HCT116 (cell line): Measurements from ENCODE around the gene CMPK2. TPM values are rescaled to one million over a fixed set of nuclear protein-coding genes. Genes with fewer than 3 reads are reported as not detected.

Experiments
- ATAC-seq: fragments of 200-7000 bp; cut with Tn5 transposase; 2 replicates; pipeline ENCODE4 v1.9.1; 2020; ENCODE audit warnings: mild to moderate bottlenecking, moderate library complexity
- BruUV-seq: library from RNA; stranded (reverse); fragments of 400-500 nt; replicated peaks from 2 replicates; lab custom pipeline; 2021; lab: Mats Ljungman, UMichigan
- CTCF ChIA-PET: fragments of 300-600 bp; sonication (Branson Sonifier 250); formaldehyde crosslinking; loops from one replicate; lab custom pipeline; 2021; ENCODE audit warnings: antibody characterized with exemption; lab: Charles Lee
- POLR2A ChIA-PET: fragments of 300-600, 350-600 bp; sonication (Branson Sonifier 250); formaldehyde crosslinking; loops from one replicate; lab custom pipeline; 2021; ENCODE audit warnings: antibody characterized with exemption; lab: Charles Lee
- RAD21 ChIA-PET, 2 experiments: fragments of 300-600 bp; sonication (Branson Sonifier 250); formaldehyde crosslinking; loops; one replicate each; lab custom pipeline; 2023; ENCODE audit warnings: low total read pairs in 2 of 2; ENCODE audit not compliant: uncharacterized antibody in 2 of 2, unreplicated experiment in 2 of 2, low non-redundant PET in 1 of 2; lab: Charles Lee
- DNase-seq: peaks from one replicate; pipeline ENCODE4 v3.0.0-alpha.2; 2010; ENCODE audit warnings: low read depth, low spot score
- H2AFZ ChIP-seq: fragments of 200-600 bp; shearing (Covaris generic), sonication (generic); 2 replicates; pipeline ENCODE4 v1.6.1; 2017; ENCODE audit warnings: low read depth, mixed run types, mixed read lengths, antibody characterized with exemption, low read length; ENCODE audit not compliant: poor library complexity, severe bottlenecking
- H3K27ac ChIP-seq: 2 replicates; pipeline ENCODE4 v1.5.1; 2012; ENCODE audit warnings: low read depth, low read length
- H3K27me3 ChIP-seq: fragments of 200-600 bp; sonication (generic); 2 replicates; pipeline ENCODE4 v1.6.1; 2016; ENCODE audit warnings: mixed run types, low read length, mixed read lengths; ENCODE audit not compliant: insufficient read depth
- H3K36me3 ChIP-seq, 2 experiments: fragments of 200-500 bp in 1 of 2; fragments of 200-600 bp in 1 of 2; sonication (Bioruptor generic) in 1 of 2; sonication (generic) in 1 of 2; 2 replicates each; pipeline versions ENCODE4 v1.5.1 to v1.6.1; 2014 to 2016; ENCODE audit warnings: low read length in 2 of 2, inconsistent platforms in 1 of 2, mixed read lengths in 1 of 2, mixed run types in 1 of 2; ENCODE audit not compliant: insufficient read depth in 2 of 2, control insufficient read depth in 1 of 2
- H3K4me1 ChIP-seq, 2 experiments: fragments of 200-600 bp in 1 of 2; sonication (generic) in 1 of 2; 2 replicates each; pipeline versions ENCODE4 v1.5.1 to v1.6.1; 2012 to 2017; ENCODE audit warnings: low read length in 2 of 2, inconsistent platforms in 1 of 2, mild to moderate bottlenecking in 1 of 2, mixed read lengths in 1 of 2, mixed run types in 1 of 2, moderate library complexity in 1 of 2; ENCODE audit not compliant: insufficient read depth in 2 of 2, control insufficient read depth in 1 of 2
- H3K4me2 ChIP-seq: fragments of 200-600 bp; sonication (generic); 2 replicates; pipeline ENCODE4 v1.6.1; 2017; ENCODE audit warnings: mixed run types, low read length, mixed read lengths
- H3K4me3 ChIP-seq, 2 experiments: fragments of 200-600 bp in 1 of 2; sonication (generic) in 1 of 2; replicated peaks in 1 of 2; 2 replicates each; pipeline ENCODE4 v1.5.1; 2011 to 2016; ENCODE audit warnings: low read length in 2 of 2, control low read depth in 1 of 2, low read depth in 1 of 2, mild to moderate bottlenecking in 1 of 2, mixed read lengths in 1 of 2, mixed run types in 1 of 2
- H3K79me2 ChIP-seq: fragments of 200-600 bp; sonication (generic); 2 replicates; pipeline ENCODE4 v1.6.1; 2017; ENCODE audit warnings: mild to moderate bottlenecking, mixed run types, low read length, moderate library complexity, mixed read lengths; ENCODE audit not compliant: insufficient read depth
- H3K9ac ChIP-seq: fragments of 200-600 bp; sonication (generic); 2 replicates; pipeline ENCODE4 v1.6.1; 2016; ENCODE audit warnings: low read length, mixed read lengths
- H3K9me2 ChIP-seq: fragments of 200-600 bp; sonication (generic), shearing (Covaris generic); 2 replicates; pipeline ENCODE4 v1.6.1; 2017; ENCODE audit warnings: mixed run types, mild to moderate bottlenecking, moderate library complexity; ENCODE audit not compliant: insufficient read depth
- H3K9me3 ChIP-seq, 2 experiments: fragments of 200-500 bp in 1 of 2; fragments of 200-600 bp in 1 of 2; sonication (Bioruptor generic) in 1 of 2; sonication (generic) in 1 of 2; 2 replicates each; pipeline ENCODE4 v1.6.1; 2014 to 2017; ENCODE audit warnings: low read length in 2 of 2, mixed read lengths in 2 of 2, inconsistent platforms in 1 of 2, low read depth in 1 of 2, mild to moderate bottlenecking in 1 of 2, mixed run types in 1 of 2, moderate library complexity in 1 of 2; ENCODE audit not compliant: control insufficient read depth in 1 of 2, insufficient read depth in 1 of 2
- H4K20me1 ChIP-seq: fragments of 200-600 bp; sonication (generic), shearing (Covaris generic); 2 replicates; pipeline ENCODE4 v1.6.1; 2017; ENCODE audit warnings: mixed run types, mild to moderate bottlenecking, moderate library complexity; ENCODE audit not compliant: insufficient read depth
- CEBPB ChIP-seq: IDR thresholded peaks from 2 replicates; pipeline ENCODE4 v1.6.1; 2012; ENCODE audit warnings: low read depth
- EZH2 ChIP-seq: fragments of 200-600 bp; sonication (generic); IDR thresholded peaks from 2 replicates; pipeline ENCODE4 v1.6.1; 2017; ENCODE audit warnings: antibody characterized with exemption, mixed run types
- EZH2phosphoT487 ChIP-seq: fragments of 200-600 bp; IDR thresholded peaks from 2 replicates; pipeline ENCODE4 v1.6.1; 2018; ENCODE audit warnings: antibody characterized with exemption, borderline replicate concordance
- FOSL1 ChIP-seq: IDR thresholded peaks from 2 replicates; pipeline ENCODE4 v1.6.1; 2012; ENCODE audit warnings: low read depth
- JUND ChIP-seq: IDR thresholded peaks from 2 replicates; pipeline ENCODE4 v1.6.1; 2012
- POLR2A ChIP-seq: IDR thresholded peaks from 2 replicates; pipeline ENCODE4 v1.7.0; 2011; ENCODE audit warnings: borderline replicate concordance; ENCODE audit not compliant: insufficient read depth, insufficient read length; ENCODE audit errors: extremely low read depth
- POLR2AphosphoS5 ChIP-seq: IDR thresholded peaks from 2 replicates; pipeline ENCODE4 v1.6.1; 2011; ENCODE audit warnings: mild to moderate bottlenecking, low read depth, low read length, moderate library complexity
- RAD21 ChIP-seq: IDR thresholded peaks from 2 replicates; pipeline ENCODE4 v1.6.1; 2012; ENCODE audit warnings: low read depth, mild to moderate bottlenecking
- SIN3A ChIP-seq: IDR thresholded peaks from 2 replicates; pipeline ENCODE4 v1.6.1; 2012; ENCODE audit warnings: low read depth
- SRF ChIP-seq: IDR thresholded peaks from 2 replicates; pipeline ENCODE4 v1.6.1; 2012; ENCODE audit warnings: low read depth
- YY1 ChIP-seq: IDR thresholded peaks from 2 replicates; pipeline ENCODE4 v1.6.1; 2011; ENCODE audit warnings: low read length, low read depth, moderate library complexity, mild to moderate bottlenecking; ENCODE audit not compliant: insufficient replicate concordance; ENCODE audit errors: extremely low read depth
- ZFX ChIP-seq: fragments of 450-650 bp; IDR thresholded peaks from 2 replicates; pipeline ENCODE4 v1.6.1; 2017
- ZNF274 ChIP-seq: fragments of 200-500 bp; sonication (Bioruptor generic); IDR thresholded peaks from 2 replicates; pipeline ENCODE4 v1.6.1; 2014; ENCODE audit warnings: mild to moderate bottlenecking, low read depth, low read length, inconsistent platforms
- intact Hi-C: fragments of 100-400 bp; cut with micrococcal nuclease; formaldehyde crosslinking; loops from 2 replicates; pipeline ENCODE4 v1.10.0; 2022
- total RNA-seq: library from RNA; stranded (reverse); gene quantifications from one replicate; pipeline ENCODE4 v1.2.1, GENCODE V29; 2021; ENCODE audit not compliant: unreplicated experiment
- TF ChIP-seq, protein P1 (sequence below), 3 experiments: fragments of 200-600 bp in 1 of 3; sonication (generic) in 1 of 3; IDR thresholded peaks in 2 of 3; conservative IDR thresholded peaks in 1 of 3; 2 replicates each; pipeline ENCODE4 v1.5.1; 2012 to 2017; ENCODE audit warnings: low read depth in 2 of 3, low read length in 2 of 3, antibody characterized with exemption in 1 of 3, borderline replicate concordance in 1 of 3, control low read depth in 1 of 3, mild to moderate bottlenecking in 1 of 3, mixed read lengths in 1 of 3, mixed run types in 1 of 3, moderate library complexity in 1 of 3; ENCODE audit not compliant: insufficient read depth in 1 of 3
- TF ChIP-seq, protein P2 (sequence below): IDR thresholded peaks from 2 replicates; pipeline ENCODE4 v1.6.1; 2011; ENCODE audit warnings: mild to moderate bottlenecking, low read length, moderate library complexity; ENCODE audit not compliant: insufficient replicate concordance; ENCODE audit errors: extremely low read depth

CMPK2 gene
- total RNA-seq, 1 experiment from 2014 or later = 1.5 TPM

DNA sequence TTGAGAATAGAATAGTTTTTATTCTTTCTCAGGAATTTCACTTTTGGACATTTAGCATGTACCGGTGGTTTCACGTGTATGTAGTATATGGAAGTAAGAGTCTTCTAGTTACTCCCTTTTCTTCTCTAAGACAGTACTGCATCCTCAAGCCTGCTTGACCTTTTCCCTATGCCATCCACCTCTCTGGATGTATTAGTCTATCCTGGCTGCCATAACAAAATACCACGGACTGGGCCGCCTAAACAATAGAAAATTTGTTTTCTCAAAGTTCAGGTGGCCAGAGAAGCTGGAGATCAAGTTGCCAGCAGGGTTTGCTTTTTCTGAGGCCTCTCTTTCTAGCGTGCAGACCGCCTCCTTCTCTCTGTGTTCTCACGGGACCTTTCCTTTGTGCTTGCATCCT, 1.3 kb upstream of the CMPK2 start:
- ATAC-seq = no peak
- Histone ChIP-seq H3K4me3 (no peak overlapping the region), H4K20me1 (no peaks in the 10 kb centered on the region), H3K4me2 (peak overlapping the region; percentile 93), H3K4me1 (peaks cover 3 to 19% of the 10 kb centered on the region in 2 experiments; a peak in 3 of 4 replicates), H3K9ac (no peak overlapping the region), H3K27me3 (0 out of 2 replicates have a peak, but pooled peaks cover 4% of the 10 kb centered on the region), H3K9me2 (no peaks in the 10 kb centered on the region), H3K27ac (no peak overlapping the region), H3K9me3 (no peaks in the 10 kb centered on the region), H3K36me3 (no peaks in the 10 kb centered on the region), H3K79me2 (no peaks in the 10 kb centered on the region), H2AFZ (no peak overlapping the region)
- intact Hi-C loops = no loop called here
- CTCF ChIA-PET = interaction anchor here (1.3 kb wide), 1 partner anchor 13 kb away, joined by 3 read pairs; no protein-coding TSS in a partner anchor
- no TSS peak for BruUV-seq
- POLR2A ChIA-PET = no interaction called here
- no peak for DNase-seq
- RAD21 ChIA-PET = no interaction called here
- TF ChIP-seq RAD21 (no peak), CEBPB (no peak), YY1 (no peak), SRF (no peak), ZNF274 (no peak), ZFX (no peak), FOSL1 (no peak), SIN3A (no peak), JUND (no peak), EZH2phosphoT487 (no peak), POLR2A (no peak), EZH2 (no peak), POLR2AphosphoS5 (no peak)
- TF ChIP-seq, protein P1, sequence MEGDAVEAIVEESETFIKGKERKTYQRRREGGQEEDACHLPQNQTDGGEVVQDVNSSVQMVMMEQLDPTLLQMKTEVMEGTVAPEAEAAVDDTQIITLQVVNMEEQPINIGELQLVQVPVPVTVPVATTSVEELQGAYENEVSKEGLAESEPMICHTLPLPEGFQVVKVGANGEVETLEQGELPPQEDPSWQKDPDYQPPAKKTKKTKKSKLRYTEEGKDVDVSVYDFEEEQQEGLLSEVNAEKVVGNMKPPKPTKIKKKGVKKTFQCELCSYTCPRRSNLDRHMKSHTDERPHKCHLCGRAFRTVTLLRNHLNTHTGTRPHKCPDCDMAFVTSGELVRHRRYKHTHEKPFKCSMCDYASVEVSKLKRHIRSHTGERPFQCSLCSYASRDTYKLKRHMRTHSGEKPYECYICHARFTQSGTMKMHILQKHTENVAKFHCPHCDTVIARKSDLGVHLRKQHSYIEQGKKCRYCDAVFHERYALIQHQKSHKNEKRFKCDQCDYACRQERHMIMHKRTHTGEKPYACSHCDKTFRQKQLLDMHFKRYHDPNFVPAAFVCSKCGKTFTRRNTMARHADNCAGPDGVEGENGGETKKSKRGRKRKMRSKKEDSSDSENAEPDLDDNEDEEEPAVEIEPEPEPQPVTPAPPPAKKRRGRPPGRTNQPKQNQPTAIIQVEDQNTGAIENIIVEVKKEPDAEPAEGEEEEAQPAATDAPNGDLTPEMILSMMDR (IDR thresholded peaks at IDR 0.05 in 2 of 3, conservative IDR thresholded peaks at IDR 0.05 in 1 of 3; ENCODE audit: borderline replicate concordance in 1 of 3, insufficient read depth in 1 of 3, low read depth in 2 of 3, low read length in 2 of 3) = no peak
- TF ChIP-seq, protein P2, sequence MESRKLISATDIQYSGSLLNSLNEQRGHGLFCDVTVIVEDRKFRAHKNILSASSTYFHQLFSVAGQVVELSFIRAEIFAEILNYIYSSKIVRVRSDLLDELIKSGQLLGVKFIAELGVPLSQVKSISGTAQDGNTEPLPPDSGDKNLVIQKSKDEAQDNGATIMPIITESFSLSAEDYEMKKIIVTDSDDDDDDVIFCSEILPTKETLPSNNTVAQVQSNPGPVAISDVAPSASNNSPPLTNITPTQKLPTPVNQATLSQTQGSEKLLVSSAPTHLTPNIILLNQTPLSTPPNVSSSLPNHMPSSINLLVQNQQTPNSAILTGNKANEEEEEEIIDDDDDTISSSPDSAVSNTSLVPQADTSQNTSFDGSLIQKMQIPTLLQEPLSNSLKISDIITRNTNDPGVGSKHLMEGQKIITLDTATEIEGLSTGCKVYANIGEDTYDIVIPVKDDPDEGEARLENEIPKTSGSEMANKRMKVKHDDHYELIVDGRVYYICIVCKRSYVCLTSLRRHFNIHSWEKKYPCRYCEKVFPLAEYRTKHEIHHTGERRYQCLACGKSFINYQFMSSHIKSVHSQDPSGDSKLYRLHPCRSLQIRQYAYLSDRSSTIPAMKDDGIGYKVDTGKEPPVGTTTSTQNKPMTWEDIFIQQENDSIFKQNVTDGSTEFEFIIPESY = no peak
